ENCODE data around the gene ATP6V0A1. TPM values are rescaled to one million over a fixed set of nuclear protein-coding genes. Genes with fewer than 3 reads are reported as not detected.

Gene ATP6V0A1
- polyA plus RNA-seq, 12 donors: 17.3 to 85.3 (median 24.2) TPM; not detected in 1

DNA sequence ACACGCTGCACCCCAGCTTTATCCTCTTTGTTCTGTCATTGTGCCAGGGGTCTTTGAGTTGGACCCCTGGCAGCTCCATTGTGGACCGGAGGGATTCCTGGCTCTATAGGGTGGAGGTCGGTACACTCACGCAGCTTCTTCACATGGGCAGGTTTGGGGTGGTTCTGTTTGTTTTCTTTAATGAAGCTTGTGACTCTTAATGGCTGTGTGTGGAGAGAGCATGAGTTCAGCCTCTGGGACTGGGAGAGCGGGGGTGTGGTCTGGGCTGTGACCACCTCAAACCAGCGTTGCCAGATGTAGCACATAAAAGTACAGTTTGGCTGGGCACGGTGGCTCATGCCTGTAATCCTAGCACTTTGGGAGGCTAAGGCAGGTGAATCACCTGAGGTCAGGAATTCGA is 56.2 kb downstream of the ATP6V0A1 start:
- no peak for DNase-seq

GRCh38 chr17:42517516-42517915 is 58.8 kb downstream of the ATP6V0A1 start:
- DNase-seq: peak; percentile 82

DNA sequence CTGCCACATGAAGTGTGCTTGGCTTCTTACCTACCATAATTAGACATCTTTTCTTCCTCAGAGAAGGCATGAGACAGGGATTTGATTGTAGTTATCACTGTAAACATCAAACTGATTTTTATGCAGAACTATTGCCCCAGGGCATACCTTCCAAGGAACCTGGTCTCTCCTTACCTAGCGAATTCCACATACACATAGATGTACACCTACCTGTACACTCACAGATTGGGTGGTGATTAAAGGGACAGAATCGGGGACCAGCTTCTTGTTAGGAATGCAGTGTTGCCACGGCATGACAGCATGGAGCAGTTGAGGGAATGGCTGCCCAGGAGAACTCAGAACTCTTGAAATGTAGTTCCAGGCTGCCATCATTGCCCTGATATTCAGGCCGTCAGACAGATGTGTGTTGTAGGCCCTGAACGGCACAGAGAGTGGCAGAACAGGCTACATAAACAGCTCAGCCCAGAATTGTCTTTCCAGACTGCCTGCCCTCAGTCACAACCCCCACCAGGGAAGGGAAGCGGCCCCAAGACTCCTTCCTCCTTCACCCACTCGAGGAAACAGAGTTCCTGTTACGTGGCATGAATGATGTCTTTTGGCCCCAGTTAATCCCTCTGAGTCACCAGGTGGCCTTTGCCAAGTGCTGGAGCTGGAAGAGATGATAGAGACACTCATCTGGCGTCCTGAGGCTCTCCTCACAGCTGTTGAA is 59.5 kb downstream of the ATP6V0A1 start:
- peak; percentile 78 for DNase-seq

GRCh38 chr17:42518755-42519545 is 60.3 kb downstream of the ATP6V0A1 start:
- peak; percentile 26 for DNase-seq

DNA sequence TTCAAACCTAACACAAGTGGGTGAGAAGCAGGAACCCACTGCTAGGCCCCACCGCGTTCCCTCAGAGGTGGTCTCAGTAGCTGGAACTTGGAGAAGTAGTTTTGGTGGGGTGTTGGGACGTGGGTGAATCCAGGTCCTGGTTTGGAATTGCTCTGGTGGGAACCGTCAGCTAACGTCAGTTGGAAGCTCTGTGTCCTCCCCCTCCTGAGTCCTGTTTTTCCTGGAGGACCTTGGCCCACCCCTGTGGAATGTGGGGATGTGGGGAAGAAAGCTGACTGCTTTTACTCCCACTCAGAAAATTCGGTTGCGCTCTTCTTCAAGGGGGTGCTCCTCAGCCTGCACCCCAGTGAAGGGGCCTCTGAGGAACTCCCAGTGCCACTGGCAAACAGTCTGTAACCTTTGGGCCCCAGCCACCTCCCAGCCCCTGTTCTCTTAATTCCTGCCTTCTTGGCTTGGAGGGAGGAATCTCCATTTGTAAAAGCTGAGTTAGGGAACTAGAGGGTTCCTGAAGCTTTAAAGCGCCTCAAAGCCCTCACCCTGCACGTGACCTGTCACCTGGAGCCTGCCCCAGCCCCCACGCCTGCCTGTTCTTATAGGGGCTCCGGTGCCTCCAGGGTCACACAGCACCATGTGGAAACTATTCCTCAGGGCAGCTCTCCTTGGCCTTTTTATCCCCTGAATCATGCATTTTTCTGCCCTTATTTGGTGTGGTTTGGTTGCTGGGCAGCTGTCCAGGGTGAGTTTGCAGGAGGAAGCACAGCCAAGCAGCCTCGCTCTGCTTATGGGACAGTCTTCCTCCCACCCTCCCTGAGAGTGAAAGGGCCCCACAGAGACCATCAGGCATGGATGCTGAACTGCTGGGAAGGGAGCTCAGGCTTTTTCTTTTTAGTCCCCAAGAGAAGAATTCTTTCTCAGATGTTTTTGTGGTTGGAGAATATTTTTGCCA is 61.1 kb downstream of the ATP6V0A1 start:
- peak; percentile 92 for DNase-seq

- DNase-seq: no peak
Measured at GRCh38 chr17:42520540-42520951, 61.9 kb downstream of the ATP6V0A1 start.

DNA sequence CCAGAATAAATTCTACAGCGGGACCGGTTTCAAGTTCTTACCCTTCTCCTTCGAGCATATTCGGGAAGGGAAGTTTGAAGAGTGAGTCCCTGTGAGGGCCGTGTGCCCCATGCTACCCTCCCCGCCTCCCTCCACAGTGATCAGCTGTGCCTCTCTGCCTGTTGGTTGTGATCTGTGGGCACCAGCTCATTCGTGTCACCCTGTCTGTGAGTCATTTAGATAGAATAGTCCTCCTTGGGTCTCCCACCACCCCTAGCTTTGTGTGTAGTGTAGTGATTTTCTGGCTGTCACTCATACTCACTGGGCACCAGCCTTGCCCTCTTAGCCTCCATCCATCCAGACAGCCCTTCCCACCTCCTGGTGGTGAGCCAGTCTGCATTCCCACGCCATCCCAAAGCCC is 62.4 kb downstream of the ATP6V0A1 start:
- no peak for DNase-seq

DNA sequence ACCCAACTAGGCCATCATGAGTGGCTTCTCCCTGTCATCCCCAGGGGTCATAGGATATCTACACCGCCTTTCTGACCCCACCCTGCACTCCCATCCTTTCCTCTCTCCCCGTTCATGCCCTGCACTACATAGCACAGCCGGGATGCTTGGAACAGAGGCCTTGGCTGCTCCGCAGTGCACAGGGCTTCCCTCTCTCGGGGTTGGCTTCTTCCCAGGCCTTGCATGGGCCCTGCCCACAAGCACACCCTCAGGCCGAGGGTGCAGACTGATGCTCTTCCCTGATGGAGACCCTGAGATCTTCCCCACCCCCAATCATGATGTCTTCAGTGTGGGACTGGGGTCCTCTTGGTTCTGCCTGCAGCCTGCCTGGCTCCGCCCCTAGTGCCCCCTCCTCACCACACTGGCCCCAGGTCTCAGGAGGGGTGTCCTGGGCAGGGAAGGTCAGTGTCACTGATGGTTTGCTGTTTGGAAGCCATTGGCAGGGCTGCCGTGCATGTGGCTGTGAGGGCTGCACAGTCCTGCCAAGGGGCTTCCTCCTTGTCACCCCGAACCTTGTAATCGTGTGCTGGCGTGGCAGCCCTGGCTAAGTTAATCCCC is 63.1 kb downstream of the ATP6V0A1 start:
- DNase-seq: no peak

GRCh38 chr17:42522263-42522790 is 63.6 kb downstream of the ATP6V0A1 start:
- DNase-seq: no peak

- DNase-seq: no peak
Measured at GRCh38 chr17:42522798-42523278, 64.2 kb downstream of the ATP6V0A1 start.

DNA sequence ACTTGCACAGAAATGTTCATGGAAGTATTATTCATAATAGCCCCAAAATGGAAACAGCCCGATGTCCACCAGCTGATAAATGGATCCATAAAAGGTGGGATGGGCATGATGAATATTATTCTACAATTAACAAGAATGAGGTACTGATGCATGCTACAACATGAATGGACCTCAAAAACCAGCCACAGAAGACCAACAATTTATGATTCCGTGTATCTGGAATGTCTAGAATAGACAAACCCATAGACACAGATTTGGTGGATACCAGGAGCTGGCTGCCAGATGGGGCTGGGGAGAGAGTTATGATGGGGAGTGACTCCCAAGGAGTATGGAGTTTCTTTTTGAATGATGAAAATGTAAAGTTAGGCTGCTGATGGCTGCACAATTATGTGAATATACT is 66.5 kb downstream of the ATP6V0A1 start:
- no peak for DNase-seq

- DNase-seq: no peak
Measured at GRCh38 chr17:42526031-42526444, 67.4 kb downstream of the ATP6V0A1 start.

GRCh38 chr17:42527932-42528331 is 69.3 kb downstream of the ATP6V0A1 start:
- DNase-seq: no peak

DNA sequence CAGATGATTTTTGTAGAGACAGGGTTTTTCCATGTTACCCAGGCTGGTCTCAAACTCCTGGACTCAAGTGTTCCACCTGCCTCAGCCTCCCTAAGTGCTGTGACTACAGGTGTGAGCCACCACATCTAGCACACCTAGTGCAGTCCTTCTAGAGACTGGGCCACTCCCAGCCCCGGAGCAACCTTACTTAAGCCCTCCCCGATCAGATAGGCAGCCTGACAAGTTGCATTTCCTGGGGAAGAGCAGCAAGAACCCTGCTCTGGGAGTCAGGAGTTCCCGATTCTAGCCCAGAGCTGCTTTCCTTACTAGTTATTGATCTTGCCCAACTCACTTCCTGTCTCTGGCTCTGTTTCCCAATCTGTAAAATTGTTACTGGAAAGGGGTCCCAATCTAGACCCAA is 70.4 kb downstream of the ATP6V0A1 start:
- no peak for DNase-seq

DNA sequence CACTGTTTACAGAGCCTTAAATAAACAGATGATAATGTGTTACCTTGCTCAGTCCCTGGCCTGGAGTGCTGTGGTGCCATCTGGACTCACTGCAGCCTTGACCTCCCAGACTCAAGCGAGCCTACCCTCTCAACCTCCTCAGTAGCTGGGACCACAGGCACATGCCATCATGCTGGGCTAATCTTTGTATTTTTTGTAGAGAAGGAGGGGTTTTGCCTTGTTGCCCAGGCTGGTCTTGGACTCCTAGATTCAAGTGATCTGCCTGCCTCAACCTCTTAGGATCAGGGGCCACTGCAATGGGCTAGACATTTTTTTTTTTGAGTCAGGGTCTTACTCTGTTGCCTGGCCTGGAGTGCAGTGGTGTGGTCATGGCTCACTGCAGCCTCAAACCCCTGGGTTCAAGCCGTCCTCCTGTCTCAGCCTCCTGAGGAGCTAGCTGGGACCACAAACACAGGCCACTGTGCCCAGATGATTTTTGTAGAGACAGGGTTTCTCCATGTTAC is 72.3 kb downstream of the ATP6V0A1 start:
- no peak for DNase-seq

GRCh38 chr17:42531455-42532354 is 73.0 kb downstream of the ATP6V0A1 start:
- DNase-seq: no peak

DNA sequence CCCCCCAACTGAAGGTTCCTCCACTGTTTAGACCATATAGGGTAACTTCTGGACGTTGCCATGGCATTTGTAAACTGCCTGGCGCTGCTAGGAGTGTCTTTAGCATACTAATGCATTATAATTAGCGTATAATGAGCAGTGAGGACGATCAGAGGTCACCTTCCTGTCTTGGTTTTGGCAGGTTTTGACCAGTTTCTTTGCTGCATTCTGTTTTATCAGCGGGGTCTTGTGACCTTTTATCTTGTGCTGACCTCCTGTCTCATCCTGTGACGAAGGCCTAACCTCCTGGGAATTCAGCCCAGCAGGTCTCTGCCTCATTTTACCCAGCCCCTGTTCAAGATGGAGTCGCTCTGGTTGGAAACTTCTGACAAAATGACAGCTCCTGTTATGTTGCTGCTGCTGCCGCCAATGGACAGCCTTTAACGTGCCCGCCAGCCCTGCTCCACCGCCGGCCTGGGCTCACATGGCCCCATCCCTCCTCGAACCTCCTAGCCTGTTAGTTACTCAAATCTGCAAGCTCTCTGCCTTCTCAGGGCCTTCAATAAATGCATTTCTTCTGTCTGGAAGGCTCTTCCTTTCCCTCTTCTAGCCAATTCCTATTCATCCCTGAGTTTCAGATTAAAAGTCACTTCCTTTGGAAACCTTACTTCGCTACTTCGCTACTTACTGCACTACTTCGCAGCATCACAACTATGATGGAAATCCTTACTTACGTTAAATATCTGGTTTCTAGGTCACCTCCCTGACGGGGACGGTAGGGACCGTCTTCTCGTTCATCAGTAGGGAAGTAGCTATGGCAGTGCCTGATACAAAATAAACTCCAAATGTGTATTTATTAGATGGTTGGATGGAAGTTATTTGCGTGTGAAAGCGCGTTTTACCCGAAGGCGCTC is 76.7 kb downstream of the ATP6V0A1 start:
- no peak for DNase-seq

DNA sequence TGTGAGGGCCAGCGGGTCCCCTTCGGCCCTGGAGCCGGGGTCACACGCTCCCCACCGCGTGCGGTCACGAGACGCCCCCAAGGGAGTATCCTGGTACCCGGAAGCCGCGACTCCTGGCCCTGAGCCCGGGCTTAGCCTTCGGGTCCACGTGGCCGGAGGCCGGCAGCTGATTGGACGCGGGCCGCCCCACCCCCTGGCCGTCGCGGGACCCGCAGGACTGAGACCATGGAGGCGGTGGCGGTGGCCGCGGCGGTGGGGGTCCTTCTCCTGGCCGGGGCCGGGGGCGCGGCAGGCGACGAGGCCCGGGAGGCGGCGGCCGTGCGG is 77.3 kb downstream of the ATP6V0A1 start, which contains the start of gene NAGLU:
Gene NAGLU (plus strand): TSS at position 194 of the 324 bp plus-strand sequence. CDS start 32 bp downstream, at position 226.
- DNase-seq: peak; percentile 96

Measured in muscle of arm (tissue), 12 donors.